GM12874 (cell line): ENCODE results near the gene BARHL1.

Experiments
- TF ChIP-seq, protein P1 (sequence below): IDR thresholded peaks from 2 replicates; pipeline ENCODE4 v1.5.1; 2011; ENCODE audit warnings: low read depth, mild to moderate bottlenecking, control low read depth, low read length, moderate library complexity; ENCODE audit not compliant: insufficient read depth

Gene BARHL1

DNA sequence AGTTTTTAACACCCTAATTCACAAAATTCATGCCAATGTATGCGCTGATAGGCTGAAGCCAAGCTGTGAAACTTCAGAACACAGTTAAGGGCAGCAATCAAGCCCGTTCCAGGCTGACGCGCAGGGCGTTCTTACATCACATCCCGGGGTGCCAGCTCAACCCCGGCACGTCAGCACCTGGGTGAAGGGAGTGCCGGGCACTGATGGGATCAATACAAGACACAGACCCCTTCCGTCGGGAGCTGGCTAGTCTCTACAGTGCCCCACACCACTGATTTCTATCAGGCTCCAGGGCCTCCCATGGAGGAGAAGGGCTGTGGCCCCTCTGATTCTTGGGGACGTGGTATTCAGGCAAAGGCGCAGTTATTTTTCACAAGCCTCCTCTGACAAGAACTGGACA lies 12.0 kb downstream of the BARHL1 start:
- TF ChIP-seq, protein P1, sequence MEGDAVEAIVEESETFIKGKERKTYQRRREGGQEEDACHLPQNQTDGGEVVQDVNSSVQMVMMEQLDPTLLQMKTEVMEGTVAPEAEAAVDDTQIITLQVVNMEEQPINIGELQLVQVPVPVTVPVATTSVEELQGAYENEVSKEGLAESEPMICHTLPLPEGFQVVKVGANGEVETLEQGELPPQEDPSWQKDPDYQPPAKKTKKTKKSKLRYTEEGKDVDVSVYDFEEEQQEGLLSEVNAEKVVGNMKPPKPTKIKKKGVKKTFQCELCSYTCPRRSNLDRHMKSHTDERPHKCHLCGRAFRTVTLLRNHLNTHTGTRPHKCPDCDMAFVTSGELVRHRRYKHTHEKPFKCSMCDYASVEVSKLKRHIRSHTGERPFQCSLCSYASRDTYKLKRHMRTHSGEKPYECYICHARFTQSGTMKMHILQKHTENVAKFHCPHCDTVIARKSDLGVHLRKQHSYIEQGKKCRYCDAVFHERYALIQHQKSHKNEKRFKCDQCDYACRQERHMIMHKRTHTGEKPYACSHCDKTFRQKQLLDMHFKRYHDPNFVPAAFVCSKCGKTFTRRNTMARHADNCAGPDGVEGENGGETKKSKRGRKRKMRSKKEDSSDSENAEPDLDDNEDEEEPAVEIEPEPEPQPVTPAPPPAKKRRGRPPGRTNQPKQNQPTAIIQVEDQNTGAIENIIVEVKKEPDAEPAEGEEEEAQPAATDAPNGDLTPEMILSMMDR: no peak

DNA sequence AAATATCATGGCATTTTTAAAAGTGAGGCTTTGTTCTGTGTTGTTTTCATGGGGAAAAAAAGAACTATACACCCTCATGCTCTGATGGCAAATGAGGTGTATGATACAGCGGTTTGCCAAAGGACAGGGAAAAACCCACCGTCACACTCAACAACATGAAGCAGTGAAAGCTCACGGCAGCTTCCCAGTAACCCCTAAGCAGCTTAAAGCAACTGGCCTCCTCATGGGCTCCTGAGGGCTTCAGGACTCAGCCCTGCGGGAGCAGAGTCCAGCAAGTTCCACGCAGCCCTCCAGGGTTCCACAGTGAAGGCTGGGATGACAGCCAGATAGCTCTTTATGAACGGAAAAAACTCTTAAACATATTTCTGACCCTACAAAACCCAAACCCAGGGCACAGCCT lies 12.9 kb downstream of the BARHL1 start:
- TF ChIP-seq, protein P1: no peak

DNA sequence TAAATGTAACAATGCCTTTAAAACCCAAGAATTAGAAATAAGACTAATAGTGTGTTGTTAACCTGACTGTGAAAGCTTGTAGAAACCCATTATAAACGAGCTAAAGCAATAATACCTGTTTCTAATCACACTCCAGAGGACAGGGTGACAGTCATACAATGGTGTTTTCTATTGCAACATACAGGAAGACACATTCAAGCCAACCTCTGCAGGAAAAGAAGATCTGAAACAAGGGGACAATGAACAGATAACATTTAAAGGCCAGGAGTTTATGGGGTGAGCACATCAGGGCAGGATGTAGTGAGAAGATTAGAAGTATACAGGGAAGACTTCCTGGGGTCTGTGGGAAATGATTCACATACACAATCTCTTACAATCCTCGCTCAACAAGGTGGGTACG lies 13.8 kb downstream of the BARHL1 start:
- TF ChIP-seq, protein P1: no peak

DNA sequence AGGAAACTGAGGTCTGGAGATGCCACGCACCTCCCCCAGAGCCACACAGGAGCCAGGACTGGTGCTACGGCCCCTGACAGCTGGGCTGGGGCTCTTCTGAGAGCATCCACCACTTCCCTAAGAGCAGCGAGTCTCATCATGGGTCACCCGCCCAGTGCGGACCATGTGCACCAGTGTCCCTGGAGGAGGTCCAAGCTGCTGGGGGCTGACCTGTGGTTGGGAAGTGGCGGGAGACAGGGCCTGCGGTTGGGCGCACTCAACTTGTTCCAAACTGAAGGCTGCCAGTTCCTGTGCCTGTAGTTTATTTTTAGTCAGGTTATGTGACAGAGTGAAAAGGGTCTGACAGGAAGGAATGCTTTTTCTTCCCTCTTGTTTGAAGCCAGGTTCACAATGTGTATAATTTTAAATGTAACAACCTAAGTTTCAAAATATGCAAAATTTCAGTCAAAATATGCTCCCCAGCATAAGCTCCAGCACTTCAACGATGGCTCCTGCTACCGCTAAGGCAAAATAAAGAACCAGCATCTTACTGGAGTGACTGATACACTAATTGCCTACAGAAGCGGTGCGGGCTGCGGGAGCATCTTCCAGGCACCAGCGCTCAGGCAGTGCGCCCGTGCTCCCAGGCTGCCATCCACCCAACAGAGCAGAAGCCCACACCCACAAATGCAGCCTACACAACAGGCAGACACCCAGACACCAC lies 14.8 kb downstream of the BARHL1 start:
- TF ChIP-seq, protein P1: no peak

DNA sequence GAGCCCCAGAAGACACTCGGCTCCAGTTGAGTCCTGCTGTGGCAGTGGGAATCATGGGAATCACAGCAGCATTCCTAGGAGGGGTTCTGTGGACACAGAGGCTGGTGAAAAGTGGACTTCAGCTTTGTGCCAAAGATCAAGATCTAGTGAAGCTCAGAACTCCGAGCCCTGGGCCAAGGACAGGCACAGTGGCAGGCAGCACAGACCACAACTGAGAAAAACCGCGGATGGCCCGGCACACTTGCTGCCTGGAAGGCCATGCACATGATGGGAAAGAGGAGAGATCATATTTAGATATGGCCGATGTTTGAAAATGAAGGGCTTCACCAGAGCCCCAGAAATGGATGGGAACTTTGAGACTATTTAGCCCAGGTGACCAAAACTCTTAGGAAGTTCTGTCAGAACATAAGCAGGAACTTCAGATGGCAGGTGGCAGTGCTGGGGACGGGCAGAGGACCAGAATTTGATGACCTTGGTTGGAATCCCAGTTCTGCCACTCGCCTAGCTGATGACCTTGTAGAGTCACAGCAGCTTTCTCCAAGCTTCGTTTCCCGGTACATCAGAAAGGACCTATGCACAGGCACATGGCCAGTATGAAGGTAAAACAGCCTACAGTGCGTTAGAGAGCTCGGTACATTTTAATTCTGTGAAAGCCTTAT lies 18.0 kb downstream of the BARHL1 start:
- TF ChIP-seq, protein P1: no peak

DNA sequence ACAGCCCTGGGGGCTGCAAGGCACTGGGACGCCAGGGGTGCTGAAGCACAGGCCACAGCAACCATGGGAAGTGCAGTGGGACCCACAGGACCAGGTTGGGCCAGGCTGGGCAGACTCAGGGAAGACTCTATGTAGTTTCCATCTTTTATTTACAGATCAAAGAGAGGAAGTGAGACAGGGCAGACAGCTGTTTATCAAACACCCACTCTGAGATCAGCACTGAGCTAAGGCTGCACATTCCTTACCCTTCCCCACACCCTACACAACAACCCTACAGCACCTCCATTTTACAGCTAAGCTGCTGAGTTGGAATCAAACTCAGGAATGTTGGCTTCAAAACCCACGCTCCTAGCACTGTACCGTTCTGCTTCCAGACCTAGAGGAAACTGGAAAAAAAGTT lies 19.8 kb downstream of the BARHL1 start:
- TF ChIP-seq, protein P1: no peak

DNA sequence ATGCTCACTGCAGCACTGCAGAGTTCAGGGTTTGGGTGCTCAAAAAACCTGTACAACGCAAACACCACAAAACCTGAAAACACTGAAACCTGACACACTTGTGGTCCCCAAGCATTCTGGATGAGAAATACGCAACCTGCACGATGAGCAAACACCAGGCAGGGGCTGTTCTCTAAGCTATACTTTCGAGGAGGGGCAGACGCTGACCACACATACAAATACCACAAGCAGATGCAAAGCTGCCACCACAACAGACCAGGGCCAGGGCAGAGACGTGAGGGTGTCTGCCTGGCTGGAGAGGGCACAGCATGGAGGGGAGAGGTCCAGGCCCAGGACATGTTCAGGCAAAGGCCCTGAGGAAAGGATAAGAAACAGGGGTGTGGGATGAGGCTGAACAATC lies 23.0 kb downstream of the BARHL1 start:
- TF ChIP-seq, protein P1: no peak
